Stimulated activated CD4-positive, alpha-beta T cell treated with anti-CD3 and anti-CD28 coated beads, Interleukin-4, amount 100 ng/mL, for 1 hour (primary cell): ENCODE measurements around the gene CAMTA1.
"Not testable (repeated sequence)": the region's sequence is repeated elsewhere in the genome, so short reads cannot be mapped to it uniquely, and the experiment has no call there.

Experiments
- DNase-seq: peaks from one replicate; pipeline ENCODE4 v3.0.0-alpha.2; 2020

The CAMTA1 gene

GRCh38 chr1:6785318-6785727, at the start of gene CAMTA1:
TSS of gene CAMTA1 (plus strand) at chr1:6785454. CDS start at chr1:6785531, 77 bp downstream.
- peak; percentile 98 for DNase-seq

GRCh38 chr1:6738987-6739676, 46.1 kb upstream of the CAMTA1 start:
- DNase-seq: no peak

- DNase-seq: not testable (repeated sequence)
These were observed 42.5 kb upstream of the CAMTA1 start for GRCh38 chr1:6742676-6743188.

GRCh38 chr1:6743189-6744101, 41.8 kb upstream of the CAMTA1 start:
- no peak for DNase-seq

- DNase-seq: no peak
These were observed 40.2 kb upstream of the CAMTA1 start for GRCh38 chr1:6745073-6745472.

GRCh38 chr1:6747674-6748073, 37.6 kb upstream of the CAMTA1 start:
- DNase-seq: no peak

GRCh38 chr1:6750490-6750889, 34.8 kb upstream of the CAMTA1 start:
- no peak for DNase-seq

- no peak for DNase-seq
These were observed 31.7 kb upstream of the CAMTA1 start for GRCh38 chr1:6753320-6754140.

- DNase-seq: no peak
These were observed 28.8 kb upstream of the CAMTA1 start for GRCh38 chr1:6756457-6756856.

GRCh38 chr1:6757719-6758435, 27.4 kb upstream of the CAMTA1 start:
- no peak for DNase-seq

- no peak for DNase-seq
These were observed 24.0 kb upstream of the CAMTA1 start for GRCh38 chr1:6761196-6761737.

- DNase-seq: no peak
These were observed 23.2 kb upstream of the CAMTA1 start for GRCh38 chr1:6762060-6762459.

- DNase-seq: no peak
These were observed 14.4 kb upstream of the CAMTA1 start for GRCh38 chr1:6770751-6771440.

GRCh38 chr1:6771441-6771769, 13.8 kb upstream of the CAMTA1 start:
- no peak for DNase-seq

GRCh38 chr1:6774381-6774780, 10.9 kb upstream of the CAMTA1 start:
- no peak for DNase-seq

GRCh38 chr1:6775261-6776043, 9.8 kb upstream of the CAMTA1 start:
- DNase-seq: no peak

- DNase-seq: no peak
These were observed 8.9 kb upstream of the CAMTA1 start for GRCh38 chr1:6776389-6776788.

GRCh38 chr1:6776895-6777294, 8.4 kb upstream of the CAMTA1 start:
- no peak for DNase-seq

- no peak for DNase-seq
These were observed 7.4 kb upstream of the CAMTA1 start for GRCh38 chr1:6777813-6778212.

GRCh38 chr1:6779089-6779805, 6.0 kb upstream of the CAMTA1 start:
- DNase-seq: no peak
